IgD-negative memory B cell (primary cell): ENCODE results near the gene STEAP1B. TPM values are rescaled to one million over a fixed set of nuclear protein-coding genes. Genes with fewer than 3 reads are reported as not detected.

ENCODE experiments used
- H3K27ac Mint-ChIP-seq, 3 donors: one replicate each; pipeline ENCODE4 v1.8.0; 2020 to 2022; ENCODE audit warnings: mild to moderate bottlenecking in 3 of 3, mixed read lengths in 3 of 3, moderate library complexity in 1 of 3
- H3K27me3 Mint-ChIP-seq: one replicate; pipeline ENCODE4 v1.8.0; 2021; ENCODE audit warnings: mixed read lengths
- H3K36me3 Mint-ChIP-seq: one replicate; pipeline ENCODE4 v1.8.0; 2020; ENCODE audit warnings: mild to moderate bottlenecking, mixed read lengths
- H3K4me1 Mint-ChIP-seq, 3 donors: one replicate each; pipeline ENCODE4 v1.8.0; 2020 to 2022; ENCODE audit warnings: mixed read lengths in 3 of 3, mild to moderate bottlenecking in 1 of 3
- H3K4me3 Mint-ChIP-seq, 4 donors: one replicate each; pipeline ENCODE4 v1.8.0; 2020 to 2022; ENCODE audit warnings: mild to moderate bottlenecking in 4 of 4, mixed read lengths in 4 of 4, moderate library complexity in 3 of 4
- H3K9me3 Mint-ChIP-seq, 3 donors: one replicate each; pipeline ENCODE4 v1.8.0; 2020 to 2021; ENCODE audit warnings: mixed read lengths in 3 of 3, mild to moderate bottlenecking in 1 of 3
- polyA plus RNA-seq: library from polyadenylated mRNA; unstranded; fragments of 300-500 nt; fragmentation: Illumina TruSeq; gene quantifications from one replicate; pipeline ENCODE4 v1.2.3, GENCODE V29; 2021

STEAP1B gene
- polyA plus RNA-seq, 1 donor from 2014 or later = 3.4 TPM

DNA sequence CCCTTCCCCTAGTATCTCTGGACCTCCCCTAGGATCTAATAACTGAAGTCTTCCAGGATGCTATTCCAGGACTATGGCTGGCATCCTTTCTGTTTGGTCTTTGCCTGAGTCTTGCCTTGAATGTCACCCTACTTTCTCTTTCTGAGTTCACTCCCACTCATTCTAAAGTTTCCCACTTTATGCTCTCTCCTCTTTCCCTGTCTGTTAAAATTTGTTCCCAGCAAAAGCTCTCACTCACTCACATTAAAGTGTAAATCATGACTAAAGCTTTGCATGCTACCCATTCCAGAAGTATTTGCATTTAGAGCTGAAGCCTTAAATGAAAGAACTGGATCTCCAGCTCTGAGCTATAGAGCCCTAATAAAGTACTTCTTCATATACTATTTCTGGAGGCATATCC lies 100.9 kb downstream of the STEAP1B start:
- Mint-ChIP-seq H3K4me1 (peaks cover 0 to 11% (median 7%) of the 10 kb centered on the region in 3 donors), H3K36me3 (peaks cover 2% of the 10 kb centered on the region), H3K9me3 (peaks cover 0 to 5% (median 0%) of the 10 kb centered on the region in 3 donors), H3K4me3 (no peak overlapping the region), H3K27me3 (peaks cover 2% of the 10 kb centered on the region), H3K27ac (peak overlapping the region in 1 of 3 donors; percentile 55)

DNA sequence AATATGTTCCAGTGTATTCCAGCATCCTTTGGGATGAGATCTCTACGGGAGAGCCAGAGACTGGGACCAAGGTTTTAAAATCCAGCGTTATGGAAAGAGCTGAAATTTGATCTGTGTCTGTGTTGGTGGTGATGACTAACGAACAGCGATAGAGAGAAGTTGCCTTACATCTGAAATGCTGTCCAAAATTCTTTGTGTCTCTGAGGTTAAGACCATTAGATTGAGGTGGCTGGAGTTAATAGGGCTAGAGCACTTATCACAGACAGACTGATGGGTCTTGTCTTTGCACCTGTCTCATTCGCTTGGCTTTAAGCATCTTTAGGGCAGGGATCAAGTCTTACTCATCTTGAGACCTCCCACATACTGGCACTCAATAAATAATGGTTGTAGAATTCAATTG lies 102.0 kb downstream of the STEAP1B start:
- Mint-ChIP-seq H3K4me3 (no peak overlapping the region), H3K27me3 (peaks cover 5% of the 10 kb centered on the region), H3K36me3 (peaks cover 2% of the 10 kb centered on the region), H3K9me3 (peaks cover 0 to 3% (median 0%) of the 10 kb centered on the region in 3 donors), H3K4me1 (peaks cover 0 to 10% (median 7%) of the 10 kb centered on the region in 3 donors), H3K27ac (no peak overlapping the region)

DNA sequence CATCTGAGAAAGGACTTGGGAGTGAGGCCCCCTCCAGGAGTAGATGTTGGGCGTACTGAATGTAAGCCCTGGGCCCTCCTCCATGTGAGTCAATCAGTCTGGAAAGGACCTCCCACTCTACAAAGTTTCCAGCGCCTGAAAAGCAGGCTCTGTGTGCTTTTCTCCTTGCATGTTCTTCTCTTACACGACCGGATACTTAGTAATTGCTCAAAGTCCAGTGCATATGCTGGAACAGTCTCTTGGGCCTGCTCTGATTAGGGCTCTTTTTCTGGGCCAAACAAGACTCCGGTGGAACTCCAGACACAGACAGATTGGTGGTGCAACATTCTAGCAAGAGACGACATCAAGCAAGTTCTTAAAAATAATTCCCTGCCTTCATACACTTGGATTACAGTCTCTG lies 104.8 kb downstream of the STEAP1B start:
- H3K36me3 Mint-ChIP-seq = no peaks in the 10 kb centered on the region

DNA sequence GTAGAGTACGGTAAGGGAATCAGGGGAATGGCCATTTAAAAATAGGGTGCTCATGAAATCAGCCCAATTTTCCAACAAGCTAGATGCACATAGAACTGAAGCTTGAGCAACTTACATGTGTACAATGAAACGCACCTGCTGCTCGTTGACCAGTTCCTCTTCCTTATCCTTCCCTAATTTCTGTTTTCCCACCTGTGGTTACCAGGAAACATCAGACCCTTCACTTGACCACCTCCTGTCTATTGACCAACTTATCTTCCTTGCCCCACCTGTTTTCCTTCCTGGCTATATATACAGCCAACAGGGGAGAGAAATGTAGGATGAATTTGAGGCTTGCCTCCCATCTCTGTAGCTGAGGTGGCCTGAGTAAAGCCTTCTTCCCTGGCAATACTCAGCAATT lies 105.2 kb downstream of the STEAP1B start:
- Mint-ChIP-seq H3K9me3 (no peaks in the 10 kb centered on the region), H3K4me3 (no peak overlapping the region), H3K27ac (no peak overlapping the region), H3K36me3 (no peaks in the 10 kb centered on the region), H3K4me1 (no peaks in the 10 kb centered on the region), H3K27me3 (peaks cover 7% of the 10 kb centered on the region)

More for the DNA sequence above, 104.8 kb downstream of the STEAP1B start:
- Mint-ChIP-seq H3K27ac (no peak overlapping the region), H3K4me1 (no peaks in the 10 kb centered on the region), H3K9me3 (no peaks in the 10 kb centered on the region), H3K27me3 (peaks cover 7% of the 10 kb centered on the region), H3K4me3 (no peak overlapping the region)

DNA sequence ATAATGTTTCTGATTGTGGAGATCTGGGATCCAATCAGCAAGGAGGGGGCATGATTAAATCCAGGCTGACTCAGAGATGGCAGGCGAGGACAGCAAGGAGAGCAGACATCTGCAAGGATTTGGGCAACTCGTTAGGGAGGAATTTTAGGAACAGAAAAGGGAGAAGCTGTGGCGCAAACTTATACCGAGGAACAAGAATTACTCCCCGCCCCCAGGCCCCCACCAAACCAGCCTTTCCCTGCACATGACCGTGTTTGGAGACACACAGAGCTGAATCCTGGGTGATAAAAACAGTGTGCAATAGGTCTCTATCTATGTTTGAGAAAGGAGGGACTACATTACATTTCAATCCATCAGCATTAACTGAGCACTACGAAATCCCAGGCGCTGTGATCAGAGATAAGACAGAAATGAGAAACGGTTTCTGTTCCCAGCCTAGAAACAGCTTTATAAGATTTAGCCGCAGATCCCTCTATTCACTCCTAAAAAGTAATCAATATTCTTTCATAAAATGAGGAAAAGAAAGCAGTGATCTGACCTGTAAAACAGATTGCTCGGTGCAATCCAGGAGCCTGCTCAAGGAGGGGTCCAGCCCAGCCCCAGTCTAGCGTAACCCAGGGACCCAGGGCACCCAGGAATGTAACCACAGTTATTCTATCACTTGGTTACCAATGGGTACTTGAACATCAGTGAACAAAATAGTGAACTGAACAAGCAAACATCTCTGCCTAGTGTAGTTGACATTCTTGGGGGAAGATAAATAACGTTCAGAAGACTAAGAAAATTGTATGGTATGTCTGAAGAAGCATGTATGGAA lies 105.9 kb downstream of the STEAP1B start:
- H3K27me3 Mint-ChIP-seq = peaks cover 7% of the 10 kb centered on the region
- H3K4me3 Mint-ChIP-seq = no peak overlapping the region
- H3K9me3 Mint-ChIP-seq = no peaks in the 10 kb centered on the region
- H3K4me1 Mint-ChIP-seq = no peaks in the 10 kb centered on the region
- H3K27ac Mint-ChIP-seq = no peak overlapping the region
- no peaks in the 10 kb centered on the region for H3K36me3 Mint-ChIP-seq

DNA sequence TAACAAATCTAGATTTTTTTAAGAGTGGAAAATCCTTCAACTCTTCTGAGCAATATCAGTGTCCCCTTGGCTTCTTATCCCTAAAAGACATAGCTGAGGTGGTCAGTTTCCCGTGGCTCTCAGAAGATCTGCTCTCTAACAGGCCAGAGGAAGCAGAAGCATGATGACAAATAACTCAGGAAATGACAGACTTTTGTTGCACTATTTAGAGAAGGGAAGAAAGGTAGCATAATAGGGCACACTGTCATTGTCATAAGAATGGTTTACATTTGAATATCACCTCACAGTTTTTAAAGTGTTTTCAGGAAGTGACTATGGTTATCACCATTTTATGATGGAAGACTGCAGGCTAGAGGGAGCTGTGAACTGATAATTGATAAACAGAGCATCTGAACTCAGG lies 109.5 kb downstream of the STEAP1B start:
- peaks cover 15% of the 10 kb centered on the region for H3K27me3 Mint-ChIP-seq
- H3K4me1 Mint-ChIP-seq = no peaks in the 10 kb centered on the region
- no peak overlapping the region for H3K4me3 Mint-ChIP-seq
- no peaks in the 10 kb centered on the region for H3K36me3 Mint-ChIP-seq
- no peaks in the 10 kb centered on the region for H3K9me3 Mint-ChIP-seq
- H3K27ac Mint-ChIP-seq = no peak overlapping the region

DNA sequence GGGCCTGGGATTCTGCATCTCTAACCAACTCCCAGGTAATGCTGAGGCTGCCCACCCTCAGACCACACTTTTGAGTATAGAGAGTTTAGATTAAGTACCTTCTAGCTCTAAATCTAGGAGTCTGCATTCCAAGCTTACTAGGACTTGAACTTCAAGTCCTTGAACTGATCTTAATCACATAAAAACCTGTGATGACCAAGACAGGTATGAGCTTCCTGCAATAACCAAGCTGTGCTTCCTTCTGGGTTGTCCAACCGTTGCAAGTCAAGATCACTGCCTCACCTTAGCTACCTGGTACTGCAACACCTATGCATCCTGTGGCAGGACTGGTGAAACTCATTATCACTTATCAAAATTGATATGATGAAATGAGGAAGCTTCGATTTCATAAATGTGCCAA lies 110.1 kb downstream of the STEAP1B start:
- Mint-ChIP-seq H3K4me1 (no peaks in the 10 kb centered on the region), H3K27ac (no peak overlapping the region), H3K36me3 (no peaks in the 10 kb centered on the region), H3K9me3 (no peaks in the 10 kb centered on the region), H3K4me3 (no peak overlapping the region), H3K27me3 (peaks cover 21% of the 10 kb centered on the region)

DNA sequence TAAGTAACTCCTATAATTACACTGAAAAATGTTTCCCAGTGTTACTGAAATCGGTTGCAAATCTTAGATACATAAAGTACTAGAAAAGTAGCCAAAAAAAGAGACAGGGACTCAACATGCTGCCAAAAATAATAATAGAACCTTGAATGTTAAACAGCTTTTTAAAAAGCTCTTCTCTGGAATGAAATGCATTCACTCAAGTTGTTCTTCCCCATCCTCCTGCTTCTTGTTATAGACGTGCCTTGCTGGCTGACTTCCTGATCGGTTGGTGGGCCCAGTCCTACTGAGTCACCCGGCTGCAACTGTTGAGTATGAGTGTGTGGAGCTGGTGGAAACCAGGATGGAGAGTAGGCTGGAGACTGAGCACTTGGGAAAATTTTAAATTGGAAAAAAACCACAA lies 112.4 kb downstream of the STEAP1B start:
- Mint-ChIP-seq H3K4me1 (no peaks in the 10 kb centered on the region), H3K27me3 (peaks cover 20% of the 10 kb centered on the region), H3K4me3 (no peak overlapping the region), H3K36me3 (no peaks in the 10 kb centered on the region), H3K9me3 (no peaks in the 10 kb centered on the region), H3K27ac (no peak overlapping the region)

DNA sequence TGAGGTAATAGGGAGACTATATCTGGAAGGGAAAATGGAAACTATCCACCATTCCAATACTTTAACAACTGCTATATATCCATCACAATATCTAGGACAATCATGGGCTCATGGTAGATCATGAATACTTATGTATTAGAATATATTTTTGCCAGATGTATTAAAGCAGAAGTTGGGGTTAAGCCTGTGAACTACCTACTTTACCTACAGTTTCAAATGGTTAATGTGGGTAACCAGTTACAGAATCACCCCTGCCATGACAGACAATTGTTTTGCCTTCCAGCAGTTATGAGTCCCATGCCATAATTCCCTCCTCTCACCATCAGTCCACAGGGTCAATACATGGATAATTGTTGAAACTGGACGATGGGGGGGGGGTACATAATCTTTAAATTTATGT lies 113.1 kb downstream of the STEAP1B start:
- Mint-ChIP-seq H3K4me3 (no peak overlapping the region), H3K27me3 (peaks cover 20% of the 10 kb centered on the region), H3K4me1 (no peaks in the 10 kb centered on the region), H3K27ac (no peak overlapping the region), H3K36me3 (no peaks in the 10 kb centered on the region), H3K9me3 (no peaks in the 10 kb centered on the region)

DNA sequence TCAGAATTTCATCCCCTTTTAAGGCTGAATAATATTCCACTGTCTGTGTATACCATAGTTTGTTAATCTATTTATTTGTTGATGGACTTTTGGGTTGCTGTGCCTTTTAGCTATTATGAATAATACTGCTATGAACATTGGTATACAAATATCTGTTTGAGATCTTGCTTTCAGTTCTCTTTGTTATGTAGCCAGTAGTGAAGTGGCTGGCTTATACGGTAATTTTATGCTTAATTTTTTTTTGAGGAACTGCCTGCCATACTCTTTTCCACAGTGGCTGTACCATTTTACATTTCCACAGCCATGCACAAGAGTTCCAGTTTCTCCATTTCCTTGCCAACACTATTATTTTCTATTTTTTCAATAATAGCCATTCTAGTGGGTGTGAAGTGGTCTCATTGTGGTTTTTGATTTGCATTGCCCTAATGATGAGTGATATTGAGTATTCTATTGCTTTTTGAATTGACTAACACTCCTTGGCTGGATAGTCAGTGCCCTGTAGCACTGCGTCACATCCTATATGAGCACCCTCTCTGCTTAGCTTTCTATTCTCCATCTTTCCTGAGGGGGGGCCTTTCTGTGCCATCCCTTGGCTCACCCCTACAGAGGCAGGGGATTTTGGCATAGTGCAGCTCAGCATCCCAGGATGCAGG lies 113.7 kb downstream of the STEAP1B start:
- Mint-ChIP-seq H3K27me3 (peaks cover 20% of the 10 kb centered on the region), H3K9me3 (no peaks in the 10 kb centered on the region), H3K36me3 (no peaks in the 10 kb centered on the region), H3K27ac (no peak overlapping the region), H3K4me3 (no peak overlapping the region), H3K4me1 (no peaks in the 10 kb centered on the region)

DNA sequence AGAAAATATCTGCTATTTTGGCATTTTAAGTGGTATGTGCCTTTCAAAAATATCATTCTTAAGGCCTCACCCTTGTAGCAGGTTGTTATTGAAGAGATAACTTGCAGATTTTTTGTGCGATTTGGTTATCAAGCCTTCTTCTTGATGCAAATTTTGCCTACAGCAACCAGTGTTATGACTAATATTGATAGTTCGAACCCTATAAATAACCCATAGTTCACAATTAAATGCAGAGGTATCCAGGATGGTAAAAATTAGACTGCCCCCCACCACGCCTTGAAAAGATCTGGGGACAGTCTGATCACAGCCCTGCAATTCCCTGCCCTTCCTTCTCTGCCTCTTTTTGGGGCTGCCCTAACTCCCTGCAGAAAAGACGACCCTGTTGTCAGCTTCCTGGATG lies 114.7 kb downstream of the STEAP1B start:
- no peaks in the 10 kb centered on the region for H3K36me3 Mint-ChIP-seq
- peaks cover 21% of the 10 kb centered on the region for H3K27me3 Mint-ChIP-seq
- H3K27ac Mint-ChIP-seq = no peak overlapping the region
- no peak overlapping the region for H3K4me3 Mint-ChIP-seq
- H3K4me1 Mint-ChIP-seq = no peaks in the 10 kb centered on the region
- no peaks in the 10 kb centered on the region for H3K9me3 Mint-ChIP-seq

DNA sequence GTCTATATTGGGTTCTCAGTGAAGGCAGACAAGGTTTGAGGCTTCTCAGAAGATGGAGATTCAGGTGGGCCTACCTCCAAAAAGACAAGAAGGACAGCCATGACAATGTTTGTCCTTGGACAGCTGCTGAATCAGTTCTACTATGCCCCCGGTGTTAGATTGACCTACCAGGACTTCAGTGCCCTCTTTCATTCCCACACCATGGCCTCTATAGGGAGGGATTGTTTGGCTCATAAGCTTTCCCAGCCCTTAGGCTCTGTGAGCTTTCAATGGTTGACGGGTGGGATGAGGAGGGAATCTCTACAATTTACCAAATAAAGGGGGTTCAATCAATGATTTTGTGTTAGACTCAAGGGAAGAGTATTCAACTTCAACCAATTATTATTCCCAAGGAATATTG lies 119.7 kb downstream of the STEAP1B start:
- Mint-ChIP-seq H3K9me3 (no peaks in the 10 kb centered on the region), H3K4me1 (peaks cover 5 to 6% (median 5%) of the 10 kb centered on the region in 3 donors)

DNA sequence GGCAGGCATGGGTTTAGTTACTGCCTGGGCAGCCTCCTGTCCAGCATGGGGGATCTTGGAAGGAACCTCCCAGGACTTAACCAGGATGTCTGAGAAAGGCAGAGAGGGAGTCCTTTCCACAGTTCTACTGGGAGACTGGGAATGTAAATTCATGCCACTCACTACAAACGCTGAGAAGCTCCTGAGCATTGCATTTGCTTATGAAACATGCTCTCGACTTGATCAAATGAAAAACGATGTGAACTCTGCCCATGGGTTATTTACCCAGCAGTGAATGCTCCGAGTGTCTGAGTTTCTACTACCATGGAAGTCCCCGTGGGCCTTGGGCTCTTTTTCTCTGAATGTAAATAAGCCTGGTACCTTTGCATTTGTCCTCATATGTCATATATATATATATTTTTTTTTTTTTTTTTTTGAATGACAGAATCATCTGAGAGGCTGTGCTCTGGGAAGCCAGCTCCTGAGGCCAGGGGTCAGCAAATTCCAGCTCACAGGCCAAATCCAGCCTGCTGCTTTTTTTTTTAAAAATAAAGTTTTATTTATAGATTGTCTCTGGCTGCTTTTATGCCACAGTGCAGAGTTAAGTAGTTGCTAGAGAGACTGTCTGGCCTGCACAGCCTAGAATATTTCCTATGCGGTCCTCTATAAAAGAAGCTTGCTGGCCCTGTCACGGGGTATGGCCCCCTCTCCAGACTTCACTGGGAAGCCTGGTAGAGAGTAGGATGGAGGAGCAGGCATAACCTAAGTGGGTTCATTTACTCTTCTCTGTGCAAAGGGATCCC lies 121.6 kb downstream of the STEAP1B start:
- Mint-ChIP-seq H3K27me3 (peaks cover 21% of the 10 kb centered on the region), H3K4me1 (peaks cover 5 to 6% (median 5%) of the 10 kb centered on the region in 3 donors), H3K36me3 (peaks cover 1% of the 10 kb centered on the region), H3K9me3 (no peaks in the 10 kb centered on the region), H3K27ac (no peak overlapping the region), H3K4me3 (no peak overlapping the region)

More for the DNA sequence above, 119.7 kb downstream of the STEAP1B start:
- no peak overlapping the region for H3K27ac Mint-ChIP-seq
- peaks cover 23% of the 10 kb centered on the region for H3K27me3 Mint-ChIP-seq
- peaks cover 1% of the 10 kb centered on the region for H3K36me3 Mint-ChIP-seq
- H3K4me3 Mint-ChIP-seq = no peak overlapping the region

DNA sequence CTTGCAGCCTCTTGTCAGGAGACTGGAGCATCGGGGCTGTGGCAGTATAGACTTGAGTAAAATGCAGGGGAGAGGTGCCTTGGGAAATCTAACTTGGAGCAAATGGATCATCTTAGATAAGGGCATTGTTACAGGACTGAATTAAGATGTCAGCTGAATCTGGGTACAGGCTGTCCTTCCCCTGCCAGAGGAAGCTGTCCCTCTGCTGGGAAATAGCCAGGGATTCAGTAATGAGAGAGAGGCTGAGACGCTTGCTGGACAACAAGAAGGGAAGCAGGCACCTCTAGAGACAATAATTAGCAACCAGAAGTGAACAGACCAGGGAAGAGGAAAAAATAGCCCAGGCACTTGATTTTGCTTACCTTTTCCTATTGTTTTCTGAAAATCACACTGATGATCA lies 122.3 kb downstream of the STEAP1B start:
- no peaks in the 10 kb centered on the region for H3K9me3 Mint-ChIP-seq
- no peak overlapping the region for H3K4me3 Mint-ChIP-seq
- H3K4me1 Mint-ChIP-seq = peaks cover 5 to 6% (median 5%) of the 10 kb centered on the region in 3 donors
- H3K36me3 Mint-ChIP-seq = peaks cover 1% of the 10 kb centered on the region
- H3K27me3 Mint-ChIP-seq = peaks cover 21% of the 10 kb centered on the region
- no peak overlapping the region for H3K27ac Mint-ChIP-seq

DNA sequence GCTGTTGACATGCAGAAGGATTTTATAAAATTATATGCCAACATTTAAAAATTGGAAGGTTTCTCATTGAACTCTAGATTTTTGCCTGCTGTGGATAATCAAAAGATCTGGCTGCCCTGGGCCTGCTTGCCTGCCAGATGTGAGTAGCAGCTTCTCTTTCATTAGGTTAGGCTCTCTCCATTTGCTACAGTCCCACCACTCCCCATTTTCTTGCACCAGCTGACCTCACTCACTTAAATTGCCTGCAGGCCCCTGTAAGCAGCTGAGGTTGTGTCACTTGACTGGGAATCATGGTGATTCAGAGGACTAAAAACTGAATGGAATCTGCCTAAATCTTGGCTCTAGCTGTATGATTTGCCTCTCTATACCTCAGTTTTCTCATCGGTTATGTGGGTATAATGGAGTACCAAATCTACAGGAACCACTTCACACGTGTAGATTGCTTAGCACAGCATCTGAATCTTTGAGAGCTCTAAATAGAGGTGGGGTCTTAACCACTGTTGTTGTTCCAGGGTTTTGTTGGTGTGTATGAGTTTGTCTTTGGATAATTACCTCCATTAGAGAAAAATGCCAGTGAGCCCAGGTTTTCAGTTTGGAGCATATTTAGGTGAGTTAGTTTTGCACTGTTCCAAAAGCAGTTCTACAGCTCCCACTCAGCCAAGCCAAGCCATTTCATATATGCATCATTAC lies 124.5 kb downstream of the STEAP1B start:
- peaks cover 0 to under 1% (median 0%) of the 10 kb centered on the region in 3 donors for H3K9me3 Mint-ChIP-seq
- H3K4me3 Mint-ChIP-seq = no peak overlapping the region
- H3K27me3 Mint-ChIP-seq = peaks cover 18% of the 10 kb centered on the region
- no peak overlapping the region for H3K27ac Mint-ChIP-seq
- peaks cover 1% of the 10 kb centered on the region for H3K36me3 Mint-ChIP-seq
- peaks cover 5 to 6% (median 5%) of the 10 kb centered on the region in 3 donors for H3K4me1 Mint-ChIP-seq
